Gastroesophageal sphincter (tissue), 4 donors: ENCODE results near the gene CYS1. TPM values are rescaled to one million over a fixed set of nuclear protein-coding genes. Genes with fewer than 3 reads are reported as not detected.

Source experiments
- ATAC-seq: fragments of 150-250 bp; one replicate; pipeline ENCODE4 v1.9.1; 2016; ENCODE audit warnings: mild to moderate bottlenecking, moderate library complexity
- H3K27ac ChIP-seq, 4 donors: fragments of 200-600 bp; sonication (generic) in 3 of 4; 1 replicate in 3 of 4; 2 replicates in 1 of 4; pipeline ENCODE4 v1.5.1; 2016 to 2019
- H3K27me3 ChIP-seq: fragments of 200-600 bp; sonication (generic); one replicate; pipeline ENCODE4 v1.5.1; 2019
- H3K36me3 ChIP-seq, 2 donors: fragments of 200-600 bp; sonication (generic); one replicate each; pipeline ENCODE4 v1.5.1; 2019; ENCODE audit warnings: control low read depth in 1 of 2
- H3K4me1 ChIP-seq, 3 donors: fragments of 200-600 bp; sonication (generic); 1 replicate in 2 of 3; 2 replicates in 1 of 3; pipeline ENCODE4 v1.5.1; 2016 to 2019; ENCODE audit warnings: control low read depth in 2 of 3
- H3K4me3 ChIP-seq, 2 donors: fragments of 200-600 bp; sonication (generic); one replicate each; pipeline ENCODE4 v1.5.1; 2019; ENCODE audit warnings: mild to moderate bottlenecking in 1 of 2, moderate library complexity in 1 of 2
- H3K9me3 ChIP-seq, 3 donors: fragments of 200-600 bp; sonication (generic); one replicate each; pipeline ENCODE4 v1.5.1; 2017 to 2019; ENCODE audit warnings: control low read depth in 2 of 3
- EP300 ChIP-seq: sonication (generic); formaldehyde crosslinking; IDR thresholded peaks from one replicate; pipeline ENCODE4 v1.6.1; 2017; ENCODE audit warnings: antibody characterized with exemption, mild to moderate bottlenecking
- POLR2A ChIP-seq, 2 donors: fragments of 450-650 bp; IDR thresholded peaks; one replicate each; pipeline ENCODE4 v1.6.1; 2017; ENCODE audit warnings: antibody characterized with exemption in 2 of 2, mild to moderate bottlenecking in 2 of 2, moderate library complexity in 1 of 2
- POLR2AphosphoS5 ChIP-seq: sonication (generic); formaldehyde crosslinking; IDR thresholded peaks from one replicate; pipeline ENCODE4 v1.6.1; 2017; ENCODE audit warnings: antibody characterized with exemption
- WGBS, 2 donors: methylation state at CpG; one replicate each; pipeline ENCODE4 v1.1.5; 2018; ENCODE audit warnings: low coverage in 1 of 2; 5-methylcytosine and 5-hydroxymethylcytosine counted together
- total RNA-seq, 4 donors: library from RNA; depleted of rRNA; stranded (reverse); fragments of >200 nt; gene quantifications; one replicate each; pipeline ENCODE4 v1.1.0, GENCODE V29; 2016
- TF ChIP-seq, protein P1 (sequence below), 4 experiments: fragments of 200-600 bp in 2 of 4; fragments of 450-650 bp in 2 of 4; sonication (generic) in 1 of 4; IDR thresholded peaks; one replicate each; pipeline ENCODE4 v1.5.1; 2017 to 2019; ENCODE audit warnings: antibody characterized with exemption in 4 of 4, mild to moderate bottlenecking in 2 of 4, moderate library complexity in 2 of 4

Gene CYS1
- total RNA-seq, 4 donors from 2014 or later: 8.6 to 50.7 (median 32.6) TPM

DNA sequence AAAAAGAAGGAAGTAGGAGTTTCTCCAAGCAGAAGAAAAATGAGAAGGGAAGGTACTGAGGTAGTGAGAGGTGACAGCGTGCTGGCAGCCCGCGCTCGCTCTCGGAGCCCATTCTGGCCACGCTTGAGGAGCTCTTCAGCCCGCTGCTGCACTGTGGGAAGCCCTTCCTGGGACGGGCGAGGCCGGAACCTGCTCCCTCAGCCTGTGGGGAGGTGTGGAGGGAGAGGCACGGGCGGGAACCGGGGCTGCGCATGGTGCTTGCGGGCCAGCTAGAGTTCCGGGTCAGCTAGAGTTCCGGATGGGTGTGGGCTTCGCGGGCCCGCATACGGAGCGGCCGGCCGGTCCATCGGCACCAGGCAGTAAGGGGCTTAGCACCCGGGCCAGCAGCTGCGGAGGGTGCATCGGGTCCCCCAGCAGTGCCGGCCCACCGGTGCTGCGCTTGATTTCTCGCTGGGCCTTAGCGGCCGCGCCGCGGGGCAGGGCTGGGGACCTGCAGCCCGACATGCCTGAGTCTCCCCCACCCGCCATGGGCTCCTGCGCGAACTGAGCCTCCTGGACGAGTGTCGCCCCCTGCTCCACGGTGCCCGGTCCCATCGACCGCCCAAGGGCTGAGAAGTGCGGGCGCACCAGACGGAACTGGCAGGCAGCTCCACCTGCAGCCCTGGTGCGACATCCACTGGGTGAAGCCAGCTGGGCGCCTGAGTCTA is 11.1 kb upstream of the CYS1 start:
- H3K9me3 ChIP-seq: no peaks in the 10 kb centered on the region
- peaks cover 0 to 7% (median 5%) of the 10 kb centered on the region in 3 donors for H3K4me1 ChIP-seq
- peaks cover 29% of the 10 kb centered on the region for H3K27me3 ChIP-seq
- WGBS, 2 donors: 46% methylated on average over 7 of the region's 52 CpGs; no CpG with 5 or more reads in 1 of the 2 donors
- TF ChIP-seq EP300: no peak
- TF ChIP-seq POLR2AphosphoS5: no peak
- no peak for TF ChIP-seq POLR2A (IDR thresholded peaks at IDR 0.05)
- TF ChIP-seq, protein P1, sequence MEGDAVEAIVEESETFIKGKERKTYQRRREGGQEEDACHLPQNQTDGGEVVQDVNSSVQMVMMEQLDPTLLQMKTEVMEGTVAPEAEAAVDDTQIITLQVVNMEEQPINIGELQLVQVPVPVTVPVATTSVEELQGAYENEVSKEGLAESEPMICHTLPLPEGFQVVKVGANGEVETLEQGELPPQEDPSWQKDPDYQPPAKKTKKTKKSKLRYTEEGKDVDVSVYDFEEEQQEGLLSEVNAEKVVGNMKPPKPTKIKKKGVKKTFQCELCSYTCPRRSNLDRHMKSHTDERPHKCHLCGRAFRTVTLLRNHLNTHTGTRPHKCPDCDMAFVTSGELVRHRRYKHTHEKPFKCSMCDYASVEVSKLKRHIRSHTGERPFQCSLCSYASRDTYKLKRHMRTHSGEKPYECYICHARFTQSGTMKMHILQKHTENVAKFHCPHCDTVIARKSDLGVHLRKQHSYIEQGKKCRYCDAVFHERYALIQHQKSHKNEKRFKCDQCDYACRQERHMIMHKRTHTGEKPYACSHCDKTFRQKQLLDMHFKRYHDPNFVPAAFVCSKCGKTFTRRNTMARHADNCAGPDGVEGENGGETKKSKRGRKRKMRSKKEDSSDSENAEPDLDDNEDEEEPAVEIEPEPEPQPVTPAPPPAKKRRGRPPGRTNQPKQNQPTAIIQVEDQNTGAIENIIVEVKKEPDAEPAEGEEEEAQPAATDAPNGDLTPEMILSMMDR (IDR thresholded peaks at IDR 0.05): no peak
- peak; percentile 34 for ATAC-seq
- peak overlapping the region in 1 of 4 donors; percentile 15 for H3K27ac ChIP-seq
- H3K4me3 ChIP-seq: peak overlapping the region in 1 of 2 donors; percentile 45
- no peaks in the 10 kb centered on the region for H3K36me3 ChIP-seq

DNA sequence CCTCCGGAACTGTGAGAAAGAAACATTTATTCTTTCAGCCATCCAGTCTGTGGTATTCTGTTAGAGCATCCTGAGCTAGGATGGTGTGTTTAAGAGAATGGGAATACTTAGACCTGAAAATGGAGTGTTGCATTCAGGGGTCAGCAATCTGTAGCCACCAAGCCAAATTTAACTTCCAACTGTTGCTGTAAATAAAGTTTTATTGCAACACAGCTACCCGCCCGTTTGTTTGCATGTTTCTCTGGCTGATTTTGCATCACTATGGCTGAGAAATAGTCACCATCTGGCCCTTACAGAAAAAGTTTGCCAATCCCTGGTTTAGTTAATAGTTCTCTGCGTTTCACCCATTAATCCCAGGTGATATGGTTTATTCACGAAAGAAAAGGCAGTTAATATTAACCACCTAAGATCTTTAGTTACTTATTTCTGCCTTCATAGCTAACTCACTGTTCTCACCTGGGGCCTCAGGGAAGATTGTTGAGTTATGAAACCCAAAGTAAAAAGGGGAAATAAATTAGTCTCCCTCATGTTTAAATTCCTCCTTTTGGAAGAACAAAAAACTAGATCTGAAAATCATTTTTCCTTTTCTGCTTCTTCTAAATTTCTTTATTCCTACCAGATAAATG is 9.5 kb upstream of the CYS1 start:
- no peaks in the 10 kb centered on the region for H3K9me3 ChIP-seq
- H3K27me3 ChIP-seq: peaks cover 29% of the 10 kb centered on the region
- no peak for ATAC-seq
- H3K4me3 ChIP-seq: no peak overlapping the region
- 48 to 63% methylated on average over 3 to 5 of the region's 5 CpGs for WGBS, 2 donors
- H3K27ac ChIP-seq: no peak overlapping the region
- H3K36me3 ChIP-seq: no peaks in the 10 kb centered on the region
- peaks cover 0 to 7% (median 5%) of the 10 kb centered on the region in 3 donors for H3K4me1 ChIP-seq
- TF ChIP-seq POLR2AphosphoS5 (no peak), POLR2A (IDR thresholded peaks at IDR 0.05) (no peak), EP300 (no peak)
- TF ChIP-seq, protein P1 (IDR thresholded peaks at IDR 0.05): no peak

DNA sequence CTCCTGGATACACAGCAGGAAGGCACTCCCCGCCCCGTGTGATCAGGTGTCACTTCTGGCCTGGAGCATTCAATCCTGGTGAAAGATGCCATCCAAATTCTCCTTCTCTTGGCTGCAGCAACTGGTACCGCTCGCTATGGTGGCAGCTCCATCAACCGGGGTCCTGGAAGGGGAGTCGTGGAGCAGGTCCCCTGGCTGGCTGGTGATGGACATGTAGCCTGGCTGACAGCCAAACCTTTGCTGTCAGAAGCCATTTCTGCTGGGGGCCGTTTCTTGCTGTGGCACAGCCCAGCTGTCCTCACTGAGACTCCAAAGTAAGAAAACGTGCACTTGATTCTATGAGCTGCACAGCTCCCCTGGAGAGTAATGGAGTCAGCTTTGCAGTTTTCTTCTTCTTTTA is 7.1 kb upstream of the CYS1 start:
- Histone ChIP-seq H3K4me1 (peaks cover 0 to 22% (median 12%) of the 10 kb centered on the region in 3 donors), H3K36me3 (no peaks in the 10 kb centered on the region), H3K27ac (no peak overlapping the region), H3K27me3 (peaks cover 11% of the 10 kb centered on the region), H3K4me3 (no peak overlapping the region), H3K9me3 (no peaks in the 10 kb centered on the region)
- TF ChIP-seq POLR2AphosphoS5 (no peak), EP300 (no peak)
- no peak for ATAC-seq
- 34% methylated on average over 5 of the region's 8 CpGs; no CpG with 5 or more reads in 1 of the 2 donors for WGBS, 2 donors

DNA sequence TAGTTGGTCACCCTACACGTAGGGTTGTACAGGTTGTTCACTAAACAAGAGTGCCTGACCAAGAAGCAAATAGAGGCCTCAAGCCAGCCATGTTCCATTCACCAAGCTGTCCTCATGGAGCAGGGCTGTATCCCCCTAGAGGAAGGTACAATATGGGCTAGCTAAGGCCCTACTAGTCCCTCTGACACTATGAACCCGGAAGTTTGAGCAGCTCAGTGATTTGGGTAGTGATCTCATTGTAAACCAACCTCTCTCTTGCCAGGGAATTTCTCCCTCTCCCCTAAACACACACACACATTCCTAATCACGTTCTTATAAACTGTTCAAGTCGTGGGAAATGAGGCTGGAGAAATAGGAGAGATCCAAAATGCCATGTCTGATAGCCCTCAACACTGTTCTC is 6.7 kb upstream of the CYS1 start:
- Histone ChIP-seq H3K27me3 (peaks cover 10% of the 10 kb centered on the region), H3K36me3 (no peaks in the 10 kb centered on the region), H3K27ac (no peak overlapping the region), H3K4me1 (peaks cover 0 to 22% (median 12%) of the 10 kb centered on the region in 3 donors), H3K4me3 (no peak overlapping the region), H3K9me3 (no peaks in the 10 kb centered on the region)
- 40 to 68% methylated on average over 2 to 3 of the region's 4 CpGs for WGBS, 2 donors
- TF ChIP-seq POLR2A (IDR thresholded peaks at IDR 0.05) (no peak), POLR2AphosphoS5 (no peak), EP300 (no peak)
- TF ChIP-seq, protein P1 (IDR thresholded peaks at IDR 0.05): no peak
- ATAC-seq: no peak

DNA sequence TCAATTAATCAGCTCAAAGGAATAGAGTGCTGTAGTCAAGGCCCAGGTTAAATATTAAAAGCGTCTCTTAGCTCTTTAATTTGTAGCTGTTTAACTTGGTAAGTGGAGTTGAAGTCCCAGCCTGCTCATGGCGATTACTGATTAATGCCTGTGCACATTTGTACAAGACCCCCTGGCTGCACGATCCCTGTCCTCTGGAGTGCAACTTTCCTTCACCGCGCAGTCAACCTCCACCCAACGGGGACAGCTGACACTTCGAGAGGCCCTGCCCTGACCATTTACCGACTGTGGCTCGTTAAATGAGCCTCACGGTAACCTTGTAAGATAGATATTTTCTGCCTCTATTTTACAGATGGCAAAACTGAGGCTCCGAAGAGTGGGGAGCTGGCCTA is 5.5 kb upstream of the CYS1 start:
- Histone ChIP-seq H3K4me3 (no peak overlapping the region), H3K27ac (no peak overlapping the region), H3K4me1 (peaks cover 0 to 23% (median 7%) of the 10 kb centered on the region in 3 donors), H3K36me3 (no peaks in the 10 kb centered on the region), H3K9me3 (no peaks in the 10 kb centered on the region), H3K27me3 (peaks cover 1% of the 10 kb centered on the region)
- WGBS, 2 donors: 82 to 100% methylated on average over 1 to 5 of the region's 11 CpGs
- TF ChIP-seq, protein P1 (IDR thresholded peaks at IDR 0.05): no peak
- TF ChIP-seq EP300 (no peak), POLR2AphosphoS5 (no peak), POLR2A (IDR thresholded peaks at IDR 0.05) (no peak)
- ATAC-seq: no peak
